Stimulated activated CD4-positive, alpha-beta T cell treated with anti-CD3 and anti-CD28 coated beads, Interleukin-1b, Interleukin-23, amount 100 ng/mL, for 24 hours (primary cell): ENCODE measurements around the gene TPRG1L.

Experiments used
- DNase-seq, 4 experiments: peaks; one replicate each; pipeline ENCODE4 v3.0.0-alpha.2; 2020; ENCODE audit warnings: low read depth in 4 of 4, low spot score in 1 of 4

TPRG1L gene

DNA sequence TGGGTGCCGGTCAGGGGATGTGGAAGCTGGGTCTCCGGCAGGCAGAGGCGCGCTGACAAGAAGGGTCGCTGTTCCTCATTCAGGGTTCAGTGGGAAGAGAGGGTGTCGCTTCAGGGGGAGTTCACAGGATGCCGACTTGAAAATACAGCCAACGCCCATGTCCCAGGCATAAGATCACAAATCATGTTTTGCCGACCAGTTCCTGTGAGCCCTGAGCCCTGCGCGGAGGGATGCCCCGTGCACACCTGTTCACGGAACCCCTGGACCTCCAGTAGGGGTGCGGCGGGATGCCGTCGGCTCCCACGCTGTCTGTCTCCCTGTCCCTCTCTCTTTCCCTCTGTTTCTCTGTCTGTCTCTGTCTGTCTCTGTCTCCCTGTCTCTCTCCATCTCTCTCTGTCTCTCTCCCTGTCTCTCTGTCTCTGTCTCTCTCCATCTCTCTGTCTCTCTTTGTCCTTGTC, 54.3 kb downstream of the TPRG1L start:
- DNase-seq: no peak
